Measurements from ENCODE around the gene SHISA8. TPM values are rescaled to one million over a fixed set of nuclear protein-coding genes. Genes with fewer than 3 reads are reported as not detected.

SHISA8 gene
- polyA plus RNA-seq, 1 donor from 2014 or later, result 0.62 TPM

DNA sequence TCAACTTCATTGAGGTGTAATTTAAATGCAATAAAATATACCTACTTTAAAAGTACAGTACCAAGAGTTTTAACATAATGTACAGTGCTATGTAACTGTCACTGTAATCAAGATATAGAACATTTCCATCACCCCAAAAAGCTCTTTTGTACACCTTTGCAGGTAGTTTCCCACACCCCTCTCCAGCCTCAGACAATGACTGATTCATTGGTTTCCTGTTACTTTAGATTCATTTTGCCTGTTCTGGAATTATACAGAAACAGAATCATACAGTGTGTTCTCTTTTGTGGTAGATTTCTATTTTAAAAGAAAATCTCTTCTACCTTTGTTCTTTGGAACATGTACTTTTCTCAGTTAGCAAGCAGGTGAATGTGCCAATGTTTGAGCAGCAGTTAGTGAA is 38.2 kb downstream of the SHISA8 start:
- H3K36me3 ChIP-seq (ENCODE audit: insufficient read depth, low read length), result peaks cover 4% of the 10 kb centered on the region
- no peaks in the 10 kb centered on the region for H4K20me1 ChIP-seq (ENCODE audit: insufficient read depth)
- no peaks in the 10 kb centered on the region for H3K9me3 ChIP-seq (ENCODE audit: low read length)
- no peaks in the 10 kb centered on the region for H3F3A ChIP-seq (ENCODE audit: insufficient read depth, low read length, poor library complexity, severe bottlenecking)
- H3K9me2 ChIP-seq (ENCODE audit: insufficient read depth, low read length), result no peaks in the 10 kb centered on the region
- H2AFZ ChIP-seq (ENCODE audit: low read depth, low read length), result no peak overlapping the region
- H3K4me2 ChIP-seq (ENCODE audit: low read length), result no peak overlapping the region
- no peak overlapping the region for H3K9ac ChIP-seq (ENCODE audit: low read length)
- TF ChIP-seq EP300 (conservative IDR thresholded peaks at IDR 0.05; ENCODE audit: poor library complexity, severe bottlenecking) (no peak), EZH2 (IDR thresholded peaks at IDR 0.05; ENCODE audit: borderline replicate concordance, insufficient read depth, low read length, poor library complexity, severe bottlenecking) (no peak), POLR2AphosphoS5 (IDR thresholded peaks at IDR 0.05) (no peak), MXI1 (conservative IDR thresholded peaks at IDR 0.05; ENCODE audit: poor library complexity, severe bottlenecking) (no peak)
- TF ChIP-seq, protein P1, sequence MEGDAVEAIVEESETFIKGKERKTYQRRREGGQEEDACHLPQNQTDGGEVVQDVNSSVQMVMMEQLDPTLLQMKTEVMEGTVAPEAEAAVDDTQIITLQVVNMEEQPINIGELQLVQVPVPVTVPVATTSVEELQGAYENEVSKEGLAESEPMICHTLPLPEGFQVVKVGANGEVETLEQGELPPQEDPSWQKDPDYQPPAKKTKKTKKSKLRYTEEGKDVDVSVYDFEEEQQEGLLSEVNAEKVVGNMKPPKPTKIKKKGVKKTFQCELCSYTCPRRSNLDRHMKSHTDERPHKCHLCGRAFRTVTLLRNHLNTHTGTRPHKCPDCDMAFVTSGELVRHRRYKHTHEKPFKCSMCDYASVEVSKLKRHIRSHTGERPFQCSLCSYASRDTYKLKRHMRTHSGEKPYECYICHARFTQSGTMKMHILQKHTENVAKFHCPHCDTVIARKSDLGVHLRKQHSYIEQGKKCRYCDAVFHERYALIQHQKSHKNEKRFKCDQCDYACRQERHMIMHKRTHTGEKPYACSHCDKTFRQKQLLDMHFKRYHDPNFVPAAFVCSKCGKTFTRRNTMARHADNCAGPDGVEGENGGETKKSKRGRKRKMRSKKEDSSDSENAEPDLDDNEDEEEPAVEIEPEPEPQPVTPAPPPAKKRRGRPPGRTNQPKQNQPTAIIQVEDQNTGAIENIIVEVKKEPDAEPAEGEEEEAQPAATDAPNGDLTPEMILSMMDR (IDR thresholded peaks at IDR 0.05; ENCODE audit: poor library complexity, severe bottlenecking), result no peak
- TF ChIP-seq, protein P2, sequence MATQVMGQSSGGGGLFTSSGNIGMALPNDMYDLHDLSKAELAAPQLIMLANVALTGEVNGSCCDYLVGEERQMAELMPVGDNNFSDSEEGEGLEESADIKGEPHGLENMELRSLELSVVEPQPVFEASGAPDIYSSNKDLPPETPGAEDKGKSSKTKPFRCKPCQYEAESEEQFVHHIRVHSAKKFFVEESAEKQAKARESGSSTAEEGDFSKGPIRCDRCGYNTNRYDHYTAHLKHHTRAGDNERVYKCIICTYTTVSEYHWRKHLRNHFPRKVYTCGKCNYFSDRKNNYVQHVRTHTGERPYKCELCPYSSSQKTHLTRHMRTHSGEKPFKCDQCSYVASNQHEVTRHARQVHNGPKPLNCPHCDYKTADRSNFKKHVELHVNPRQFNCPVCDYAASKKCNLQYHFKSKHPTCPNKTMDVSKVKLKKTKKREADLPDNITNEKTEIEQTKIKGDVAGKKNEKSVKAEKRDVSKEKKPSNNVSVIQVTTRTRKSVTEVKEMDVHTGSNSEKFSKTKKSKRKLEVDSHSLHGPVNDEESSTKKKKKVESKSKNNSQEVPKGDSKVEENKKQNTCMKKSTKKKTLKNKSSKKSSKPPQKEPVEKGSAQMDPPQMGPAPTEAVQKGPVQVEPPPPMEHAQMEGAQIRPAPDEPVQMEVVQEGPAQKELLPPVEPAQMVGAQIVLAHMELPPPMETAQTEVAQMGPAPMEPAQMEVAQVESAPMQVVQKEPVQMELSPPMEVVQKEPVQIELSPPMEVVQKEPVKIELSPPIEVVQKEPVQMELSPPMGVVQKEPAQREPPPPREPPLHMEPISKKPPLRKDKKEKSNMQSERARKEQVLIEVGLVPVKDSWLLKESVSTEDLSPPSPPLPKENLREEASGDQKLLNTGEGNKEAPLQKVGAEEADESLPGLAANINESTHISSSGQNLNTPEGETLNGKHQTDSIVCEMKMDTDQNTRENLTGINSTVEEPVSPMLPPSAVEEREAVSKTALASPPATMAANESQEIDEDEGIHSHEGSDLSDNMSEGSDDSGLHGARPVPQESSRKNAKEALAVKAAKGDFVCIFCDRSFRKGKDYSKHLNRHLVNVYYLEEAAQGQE (IDR thresholded peaks at IDR 0.05; ENCODE audit: borderline replicate concordance), result no peak
- H3K4me3 ChIP-seq (ENCODE audit: low read length), result no peak overlapping the region
- H3K27me3 ChIP-seq (ENCODE audit: insufficient read depth, low read depth, low read length), result no peaks in the 10 kb centered on the region
- no peak overlapping the region for H3K27ac ChIP-seq (ENCODE audit: low read length)
- H3K79me2 ChIP-seq (replicated peaks; ENCODE audit: insufficient read depth, low read length), result no peaks in the 10 kb centered on the region

DNA sequence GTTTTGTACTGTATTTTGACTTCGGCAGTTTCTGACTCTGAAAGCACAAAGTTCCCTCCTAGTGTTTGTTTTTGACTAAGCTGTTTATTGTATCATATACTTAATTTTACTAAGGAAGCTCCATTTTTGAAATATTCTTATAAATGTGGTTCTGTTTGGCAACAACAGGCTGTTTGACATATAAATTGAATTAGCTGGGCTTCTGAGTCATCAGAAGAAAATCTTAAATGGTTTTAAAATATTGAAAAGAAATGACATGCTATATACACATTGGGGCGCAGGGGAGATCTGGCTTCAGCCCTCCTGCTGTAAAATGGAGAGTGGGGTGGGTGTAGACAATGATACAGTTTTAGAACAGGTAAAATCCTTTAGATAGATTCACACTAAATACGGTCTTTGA is 38.6 kb downstream of the SHISA8 start:
- H3K36me3 ChIP-seq (ENCODE audit: insufficient read depth, low read length), result peaks cover 4% of the 10 kb centered on the region
- H2AFZ ChIP-seq (ENCODE audit: low read depth, low read length), result no peak overlapping the region
- no peak overlapping the region for H3K4me2 ChIP-seq (ENCODE audit: low read length)
- TF ChIP-seq POLR2AphosphoS5 (IDR thresholded peaks at IDR 0.05) (no peak), MXI1 (conservative IDR thresholded peaks at IDR 0.05; ENCODE audit: poor library complexity, severe bottlenecking) (no peak), TAF1 (IDR thresholded peaks at IDR 0.05; ENCODE audit: low read depth) (no peak), EZH2 (IDR thresholded peaks at IDR 0.05; ENCODE audit: borderline replicate concordance, insufficient read depth, low read length, poor library complexity, severe bottlenecking) (no peak), EP300 (conservative IDR thresholded peaks at IDR 0.05; ENCODE audit: poor library complexity, severe bottlenecking) (no peak), SMC3 (conservative IDR thresholded peaks at IDR 0.05; ENCODE audit: poor library complexity) (no peak), RAD21 (conservative IDR thresholded peaks at IDR 0.05) (no peak)
- TF ChIP-seq, protein P2 (IDR thresholded peaks at IDR 0.05; ENCODE audit: borderline replicate concordance), result no peak
- TF ChIP-seq, protein P1 (IDR thresholded peaks at IDR 0.05; ENCODE audit: poor library complexity, severe bottlenecking), result no peak
- no peak overlapping the region for H3K4me3 ChIP-seq (ENCODE audit: low read length)
- H3K79me2 ChIP-seq (replicated peaks; ENCODE audit: insufficient read depth, low read length), result no peaks in the 10 kb centered on the region
- H4K20me1 ChIP-seq (ENCODE audit: insufficient read depth), result no peaks in the 10 kb centered on the region
- H3K9me2 ChIP-seq (ENCODE audit: insufficient read depth, low read length), result no peaks in the 10 kb centered on the region
- no peak overlapping the region for H3K9ac ChIP-seq (ENCODE audit: low read length)
- H3K9me3 ChIP-seq (ENCODE audit: low read length), result no peaks in the 10 kb centered on the region
- no peak overlapping the region for H3K27ac ChIP-seq (ENCODE audit: low read length)
- H3K27me3 ChIP-seq (ENCODE audit: insufficient read depth, low read depth, low read length), result no peaks in the 10 kb centered on the region
- H3F3A ChIP-seq (ENCODE audit: insufficient read depth, low read length, poor library complexity, severe bottlenecking), result no peaks in the 10 kb centered on the region

All from neural cell (in vitro differentiated cells).